ENCODE results near the gene DNAI2. TPM values are rescaled to one million over a fixed set of nuclear protein-coding genes. Genes with fewer than 3 reads are reported as not detected.

Gene DNAI2
- total RNA-seq, 1 experiment from 2014 or later: 0.26 TPM

DNA sequence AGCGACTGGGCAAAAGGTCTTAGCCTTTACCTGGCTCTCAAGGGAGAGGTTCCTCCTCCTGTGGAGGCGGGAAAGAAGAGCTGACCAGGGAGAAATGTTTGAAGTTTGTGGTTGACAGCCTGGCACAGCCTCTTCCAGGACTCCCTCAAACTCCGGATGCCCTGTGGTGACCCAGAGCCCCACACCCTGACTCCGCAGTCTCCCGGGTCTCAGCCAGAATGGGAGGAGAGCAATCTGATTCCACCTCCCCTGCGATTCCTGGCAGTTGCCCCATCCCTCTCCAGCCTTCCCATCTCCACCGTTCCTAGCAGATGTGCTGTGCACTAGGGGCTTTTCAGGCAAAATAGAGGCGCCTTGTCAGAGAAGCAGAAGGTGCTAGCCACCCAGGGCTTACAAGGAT lies 5.5 kb upstream of the DNAI2 start:
- CTCF ChIA-PET: interaction anchor here (0.5 to 1.6 kb wide), 5 partner anchors 16 to 972 kb away, joined by 3 to 5 read pairs (median 4); no protein-coding TSS in a partner anchor

DNA sequence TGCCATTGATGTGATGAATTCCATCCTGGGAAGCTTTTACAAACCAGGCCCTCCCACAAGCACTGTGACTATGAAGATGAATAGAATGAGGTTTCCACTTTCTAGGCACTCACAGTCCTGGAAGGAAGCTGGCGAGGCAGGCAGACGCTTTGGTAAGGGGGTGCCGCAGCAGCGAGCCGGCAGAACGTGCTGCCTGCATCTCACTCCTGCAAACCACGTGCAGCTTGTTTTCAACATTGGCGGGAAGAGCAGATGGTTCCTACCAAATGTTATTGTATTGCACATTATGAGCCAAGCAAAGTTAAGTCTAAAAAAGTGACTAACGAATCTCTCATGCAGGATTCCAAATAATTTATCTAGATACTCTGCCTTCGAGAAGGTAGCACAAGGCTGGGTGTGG lies 3.7 kb upstream of the DNAI2 start:
- ChIA-PET POLR2A (no interaction called here), CTCF (interaction anchor here (0.9 to 1.7 kb wide), 5 partner anchors 15 to 180 kb away, joined by 3 to 5 read pairs (median 4); no protein-coding TSS in a partner anchor)
- peaks cover 36% of the 10 kb centered on the region for H3K27me3 Mint-ChIP-seq (ENCODE audit: low read depth)
- H3K27ac Mint-ChIP-seq: no peak overlapping the region
- no peak overlapping the region for H3K4me3 Mint-ChIP-seq
- peaks cover 32% of the 10 kb centered on the region for H3K4me1 Mint-ChIP-seq
- no peak for TF ChIP-seq ATF1 (CRISPR knock-in tag; IDR thresholded peaks at IDR 0.05)
- no peak for TF ChIP-seq ZNF138 (CRISPR knock-in tag; conservative IDR thresholded peaks at IDR 0.05)
- TF ChIP-seq ZNF232 (CRISPR knock-in tag; IDR thresholded peaks at IDR 0.05): no peak
- no peak for TF ChIP-seq CREM (CRISPR knock-in tag; IDR thresholded peaks at IDR 0.05)
- TF ChIP-seq EMX1 (CRISPR knock-in tag; IDR thresholded peaks at IDR 0.05): no peak
- TF ChIP-seq CREB1 (CRISPR knock-in tag; IDR thresholded peaks at IDR 0.05): no peak
- no peak for TF ChIP-seq KAT7 (CRISPR knock-in tag; IDR thresholded peaks at IDR 0.05; ENCODE audit: borderline replicate concordance)
- TF ChIP-seq, protein P1, sequence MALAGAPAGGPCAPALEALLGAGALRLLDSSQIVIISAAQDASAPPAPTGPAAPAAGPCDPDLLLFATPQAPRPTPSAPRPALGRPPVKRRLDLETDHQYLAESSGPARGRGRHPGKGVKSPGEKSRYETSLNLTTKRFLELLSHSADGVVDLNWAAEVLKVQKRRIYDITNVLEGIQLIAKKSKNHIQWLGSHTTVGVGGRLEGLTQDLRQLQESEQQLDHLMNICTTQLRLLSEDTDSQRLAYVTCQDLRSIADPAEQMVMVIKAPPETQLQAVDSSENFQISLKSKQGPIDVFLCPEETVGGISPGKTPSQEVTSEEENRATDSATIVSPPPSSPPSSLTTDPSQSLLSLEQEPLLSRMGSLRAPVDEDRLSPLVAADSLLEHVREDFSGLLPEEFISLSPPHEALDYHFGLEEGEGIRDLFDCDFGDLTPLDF (CRISPR knock-in tag; IDR thresholded peaks at IDR 0.05): no peak
- no peak for TF ChIP-seq RORB (CRISPR knock-in tag; IDR thresholded peaks at IDR 0.05)
- TF ChIP-seq, protein P2, sequence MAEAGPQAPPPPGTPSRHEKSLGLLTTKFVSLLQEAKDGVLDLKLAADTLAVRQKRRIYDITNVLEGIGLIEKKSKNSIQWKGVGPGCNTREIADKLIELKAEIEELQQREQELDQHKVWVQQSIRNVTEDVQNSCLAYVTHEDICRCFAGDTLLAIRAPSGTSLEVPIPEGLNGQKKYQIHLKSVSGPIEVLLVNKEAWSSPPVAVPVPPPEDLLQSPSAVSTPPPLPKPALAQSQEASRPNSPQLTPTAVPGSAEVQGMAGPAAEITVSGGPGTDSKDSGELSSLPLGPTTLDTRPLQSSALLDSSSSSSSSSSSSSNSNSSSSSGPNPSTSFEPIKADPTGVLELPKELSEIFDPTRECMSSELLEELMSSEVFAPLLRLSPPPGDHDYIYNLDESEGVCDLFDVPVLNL (CRISPR knock-in tag; IDR thresholded peaks at IDR 0.05; ENCODE audit: borderline replicate concordance, low read depth): no peak
- TF ChIP-seq, protein P3, sequence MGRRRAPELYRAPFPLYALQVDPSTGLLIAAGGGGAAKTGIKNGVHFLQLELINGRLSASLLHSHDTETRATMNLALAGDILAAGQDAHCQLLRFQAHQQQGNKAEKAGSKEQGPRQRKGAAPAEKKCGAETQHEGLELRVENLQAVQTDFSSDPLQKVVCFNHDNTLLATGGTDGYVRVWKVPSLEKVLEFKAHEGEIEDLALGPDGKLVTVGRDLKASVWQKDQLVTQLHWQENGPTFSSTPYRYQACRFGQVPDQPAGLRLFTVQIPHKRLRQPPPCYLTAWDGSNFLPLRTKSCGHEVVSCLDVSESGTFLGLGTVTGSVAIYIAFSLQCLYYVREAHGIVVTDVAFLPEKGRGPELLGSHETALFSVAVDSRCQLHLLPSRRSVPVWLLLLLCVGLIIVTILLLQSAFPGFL (CRISPR knock-in tag; IDR thresholded peaks at IDR 0.05; ENCODE audit: borderline replicate concordance): no peak
- no peak for TF ChIP-seq ZNF671 (CRISPR knock-in tag; IDR thresholded peaks at IDR 0.05)
- DNase-seq (ENCODE audit: low spot score) (no peak), ATAC-seq (no peak)
- peaks cover 10% of the 10 kb centered on the region for H3K9me3 Mint-ChIP-seq
- no peaks in the 10 kb centered on the region for H3K36me3 Mint-ChIP-seq

More for the DNA sequence above, 5.5 kb upstream of the DNAI2 start:
- POLR2A ChIA-PET: no interaction called here
- H3K4me3 Mint-ChIP-seq: no peak overlapping the region
- DNase-seq (ENCODE audit: low spot score) (no peak), ATAC-seq (no peak)
- peaks cover 18% of the 10 kb centered on the region for H3K27me3 Mint-ChIP-seq (ENCODE audit: low read depth)
- H3K27ac Mint-ChIP-seq: no peak overlapping the region
- peaks cover 20% of the 10 kb centered on the region for H3K4me1 Mint-ChIP-seq
- H3K36me3 Mint-ChIP-seq: no peaks in the 10 kb centered on the region
- no peak for TF ChIP-seq NR2C2 (CRISPR knock-in tag; IDR thresholded peaks at IDR 0.05)
- H3K9me3 Mint-ChIP-seq: peaks cover 10% of the 10 kb centered on the region

DNA sequence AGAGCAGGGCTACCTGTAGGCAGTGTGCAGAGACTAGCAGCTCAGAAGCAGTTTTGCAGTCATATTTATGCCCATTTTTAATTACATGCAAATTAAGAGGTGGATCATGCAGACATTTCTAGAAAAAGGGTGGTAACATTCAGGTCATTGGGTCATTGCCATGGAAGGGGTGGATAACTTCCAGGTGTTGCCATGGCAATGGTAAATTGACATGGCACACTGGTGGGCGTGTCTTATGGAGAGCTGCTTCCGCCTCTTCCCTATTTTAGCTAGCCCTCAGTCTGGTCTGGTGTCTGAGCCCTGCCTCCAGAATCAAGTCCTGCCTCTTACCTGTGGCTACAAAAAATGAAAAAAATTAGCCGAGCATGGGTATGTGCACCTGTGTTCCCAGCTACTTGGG lies 2.8 kb upstream of the DNAI2 start:
- peaks cover 10% of the 10 kb centered on the region for H3K9me3 Mint-ChIP-seq
- no peak overlapping the region for H3K4me3 Mint-ChIP-seq
- DNase-seq (ENCODE audit: low spot score) (no peak), ATAC-seq (peak; percentile 18; the same call in 1 of the 2 replicates)
- H3K4me1 Mint-ChIP-seq: peaks cover 32% of the 10 kb centered on the region
- H3K36me3 Mint-ChIP-seq: no peaks in the 10 kb centered on the region
- TF ChIP-seq, protein P4, sequence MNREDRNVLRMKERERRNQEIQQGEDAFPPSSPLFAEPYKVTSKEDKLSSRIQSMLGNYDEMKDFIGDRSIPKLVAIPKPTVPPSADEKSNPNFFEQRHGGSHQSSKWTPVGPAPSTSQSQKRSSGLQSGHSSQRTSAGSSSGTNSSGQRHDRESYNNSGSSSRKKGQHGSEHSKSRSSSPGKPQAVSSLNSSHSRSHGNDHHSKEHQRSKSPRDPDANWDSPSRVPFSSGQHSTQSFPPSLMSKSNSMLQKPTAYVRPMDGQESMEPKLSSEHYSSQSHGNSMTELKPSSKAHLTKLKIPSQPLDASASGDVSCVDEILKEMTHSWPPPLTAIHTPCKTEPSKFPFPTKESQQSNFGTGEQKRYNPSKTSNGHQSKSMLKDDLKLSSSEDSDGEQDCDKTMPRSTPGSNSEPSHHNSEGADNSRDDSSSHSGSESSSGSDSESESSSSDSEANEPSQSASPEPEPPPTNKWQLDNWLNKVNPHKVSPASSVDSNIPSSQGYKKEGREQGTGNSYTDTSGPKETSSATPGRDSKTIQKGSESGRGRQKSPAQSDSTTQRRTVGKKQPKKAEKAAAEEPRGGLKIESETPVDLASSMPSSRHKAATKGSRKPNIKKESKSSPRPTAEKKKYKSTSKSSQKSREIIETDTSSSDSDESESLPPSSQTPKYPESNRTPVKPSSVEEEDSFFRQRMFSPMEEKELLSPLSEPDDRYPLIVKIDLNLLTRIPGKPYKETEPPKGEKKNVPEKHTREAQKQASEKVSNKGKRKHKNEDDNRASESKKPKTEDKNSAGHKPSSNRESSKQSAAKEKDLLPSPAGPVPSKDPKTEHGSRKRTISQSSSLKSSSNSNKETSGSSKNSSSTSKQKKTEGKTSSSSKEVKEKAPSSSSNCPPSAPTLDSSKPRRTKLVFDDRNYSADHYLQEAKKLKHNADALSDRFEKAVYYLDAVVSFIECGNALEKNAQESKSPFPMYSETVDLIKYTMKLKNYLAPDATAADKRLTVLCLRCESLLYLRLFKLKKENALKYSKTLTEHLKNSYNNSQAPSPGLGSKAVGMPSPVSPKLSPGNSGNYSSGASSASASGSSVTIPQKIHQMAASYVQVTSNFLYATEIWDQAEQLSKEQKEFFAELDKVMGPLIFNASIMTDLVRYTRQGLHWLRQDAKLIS (CRISPR knock-in tag; IDR thresholded peaks at IDR 0.05; ENCODE audit: borderline replicate concordance): no peak
- TF ChIP-seq NFE2L1 (CRISPR knock-in tag; IDR thresholded peaks at IDR 0.05) (no peak), KAT7 (CRISPR knock-in tag; IDR thresholded peaks at IDR 0.05; ENCODE audit: borderline replicate concordance) (no peak), SOX15 (CRISPR knock-in tag; IDR thresholded peaks at IDR 0.05) (no peak)
- TF ChIP-seq, protein P5, sequence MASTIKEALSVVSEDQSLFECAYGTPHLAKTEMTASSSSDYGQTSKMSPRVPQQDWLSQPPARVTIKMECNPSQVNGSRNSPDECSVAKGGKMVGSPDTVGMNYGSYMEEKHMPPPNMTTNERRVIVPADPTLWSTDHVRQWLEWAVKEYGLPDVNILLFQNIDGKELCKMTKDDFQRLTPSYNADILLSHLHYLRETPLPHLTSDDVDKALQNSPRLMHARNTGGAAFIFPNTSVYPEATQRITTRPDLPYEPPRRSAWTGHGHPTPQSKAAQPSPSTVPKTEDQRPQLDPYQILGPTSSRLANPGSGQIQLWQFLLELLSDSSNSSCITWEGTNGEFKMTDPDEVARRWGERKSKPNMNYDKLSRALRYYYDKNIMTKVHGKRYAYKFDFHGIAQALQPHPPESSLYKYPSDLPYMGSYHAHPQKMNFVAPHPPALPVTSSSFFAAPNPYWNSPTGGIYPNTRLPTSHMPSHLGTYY (CRISPR knock-in tag; IDR thresholded peaks at IDR 0.05): no peak
- TF ChIP-seq, protein P6, sequence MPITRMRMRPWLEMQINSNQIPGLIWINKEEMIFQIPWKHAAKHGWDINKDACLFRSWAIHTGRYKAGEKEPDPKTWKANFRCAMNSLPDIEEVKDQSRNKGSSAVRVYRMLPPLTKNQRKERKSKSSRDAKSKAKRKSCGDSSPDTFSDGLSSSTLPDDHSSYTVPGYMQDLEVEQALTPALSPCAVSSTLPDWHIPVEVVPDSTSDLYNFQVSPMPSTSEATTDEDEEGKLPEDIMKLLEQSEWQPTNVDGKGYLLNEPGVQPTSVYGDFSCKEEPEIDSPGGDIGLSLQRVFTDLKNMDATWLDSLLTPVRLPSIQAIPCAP (CRISPR knock-in tag; IDR thresholded peaks at IDR 0.05): no peak
- H3K27me3 Mint-ChIP-seq (ENCODE audit: low read depth): peaks cover 43% of the 10 kb centered on the region
- H3K27ac Mint-ChIP-seq: no peak overlapping the region
- CTCF ChIA-PET: interaction anchor here (0.8 to 2.7 kb wide), 8 partner anchors 11 to 181 kb away, joined by 3 to 17 read pairs (median 4); no protein-coding TSS in a partner anchor
- POLR2A ChIA-PET: no interaction called here

Measured in WTC11 (cell line).